Keratinocyte (primary cell): Measurements from ENCODE around the gene CLDN3. TPM values are rescaled to one million over a fixed set of nuclear protein-coding genes. Genes with fewer than 3 reads are reported as not detected.

Experiments used
- DNase-seq: peaks from one replicate; pipeline ENCODE4 v3.0.0-alpha.2; 2011; ENCODE audit warnings: low read depth, missing footprints, low spot score
- FAIRE-seq: peaks from 2 replicates; lab custom pipeline; 2011; peaks lifted over from hg19 to GRCh38; lab: Jason Lieb, UNC
- H2AFZ ChIP-seq: 2 replicates; pipeline ENCODE4 v1.6.0; 2012; ENCODE audit warnings: low read length, control low read depth, inconsistent platforms; ENCODE audit not compliant: control insufficient read depth
- H3K27ac ChIP-seq: 2 replicates; pipeline ENCODE4 v1.5.1; 2011; ENCODE audit warnings: low read length; ENCODE audit not compliant: control insufficient read depth, insufficient read depth
- H3K27me3 ChIP-seq: 3 replicates; pipeline ENCODE4 v1.6.0; 2011; ENCODE audit warnings: low read length; ENCODE audit not compliant: control insufficient read depth, insufficient read depth; ENCODE audit errors: extremely low read depth
- H3K36me3 ChIP-seq, 2 experiments: 2 replicates in 1 of 2; 3 replicates in 1 of 2; pipeline ENCODE4 v1.5.1; 2011; ENCODE audit warnings: low read length in 2 of 2, mild to moderate bottlenecking in 1 of 2; ENCODE audit not compliant: control insufficient read depth in 2 of 2, insufficient read depth in 2 of 2; ENCODE audit errors: extremely low read depth in 1 of 2
- H3K4me1 ChIP-seq: 3 replicates; pipeline ENCODE4 v1.5.1; 2011; ENCODE audit warnings: low read length; ENCODE audit not compliant: control insufficient read depth, insufficient read depth; ENCODE audit errors: extremely low read depth
- H3K4me2 ChIP-seq: 3 replicates; pipeline ENCODE4 v1.6.0; 2011; ENCODE audit warnings: low read depth, low read length; ENCODE audit not compliant: control insufficient read depth, insufficient read depth; ENCODE audit errors: extremely low read depth
- H3K4me3 ChIP-seq, 3 experiments: fragments of 200-600 bp in 1 of 3; sonication (generic) in 1 of 3; 2 replicates in 2 of 3; 3 replicates in 1 of 3; pipeline ENCODE4 v1.5.1; 2011 to 2016; ENCODE audit warnings: low read length in 3 of 3, mild to moderate bottlenecking in 3 of 3, control low read depth in 2 of 3, inconsistent platforms in 1 of 3, low read depth in 1 of 3, mixed read lengths in 1 of 3, mixed run types in 1 of 3, moderate library complexity in 1 of 3; ENCODE audit not compliant: control insufficient read depth in 2 of 3, insufficient read depth in 2 of 3; ENCODE audit errors: extremely low read depth in 1 of 3
- H3K79me2 ChIP-seq: 2 replicates; pipeline ENCODE4 v1.6.0; 2012; ENCODE audit warnings: low read length; ENCODE audit not compliant: control insufficient read depth, insufficient read depth
- H3K9ac ChIP-seq: 3 replicates; pipeline ENCODE4 v1.6.0; 2011; ENCODE audit warnings: low read length; ENCODE audit not compliant: control insufficient read depth, insufficient read depth; ENCODE audit errors: extremely low read depth
- H3K9me1 ChIP-seq: 3 replicates; pipeline ENCODE4 v1.6.0; 2011; ENCODE audit warnings: low read length; ENCODE audit not compliant: control insufficient read depth, insufficient read depth; ENCODE audit errors: extremely low read depth
- H3K9me3 ChIP-seq: 2 replicates; pipeline ENCODE4 v1.5.1; 2012; ENCODE audit warnings: low read depth, low read length; ENCODE audit not compliant: control insufficient read depth
- H4K20me1 ChIP-seq: 3 replicates; pipeline ENCODE4 v1.6.0; 2011; ENCODE audit warnings: low read length; ENCODE audit not compliant: control insufficient read depth, insufficient read depth; ENCODE audit errors: extremely low read depth
- EZH2 ChIP-seq: IDR thresholded peaks from one replicate; pipeline ENCODE4 v1.6.1; 2012; ENCODE audit warnings: inconsistent platforms, mild to moderate bottlenecking, low read length, moderate library complexity
- dilution Hi-C: fragments of 300-500 bp; cut with MboI; formaldehyde crosslinking; loops from one replicate; pipeline ENCODE4 v1.7.0; 2020; ENCODE audit warnings: low sequenced_read_pairs; ENCODE audit not compliant: extremely low pct_ligation_motif_present
- polyA plus RNA-seq, 5 experiments: library from polyadenylated mRNA; depleted of rRNA in 3 of 5; stranded (reverse) in 3 of 5; stranded (forward) in 1 of 5; unstranded in 1 of 5; fragments of >200 nt; gene quantifications; 1 replicate in 1 of 5; 2 replicates in 3 of 5; 3 replicates in 1 of 5; pipeline versions ENCODE4 v1.2.1 to v1.2.3, GENCODE V29; 2011 to 2012; ENCODE audit warnings: missing spikeins in 2 of 5, low read depth in 1 of 5, low replicate concordance in 1 of 5
- TF ChIP-seq, protein P1 (sequence below), 3 experiments: IDR thresholded peaks in 1 of 3; conservative IDR thresholded peaks in 1 of 3; optimal IDR thresholded peaks in 1 of 3; 2 replicates in 2 of 3; 3 replicates in 1 of 3; pipeline versions ENCODE3 to v1.5.1; 2011; ENCODE audit warnings: low read length in 3 of 3, mild to moderate bottlenecking in 3 of 3, moderate library complexity in 2 of 3, control low read depth in 1 of 3, inconsistent platforms in 1 of 3; ENCODE audit not compliant: insufficient read depth in 2 of 3; ENCODE audit errors: extremely low read depth in 1 of 3

CLDN3 gene
- polyA plus RNA-seq, 1 donor (not counting 4 experiments of a cell fraction or from before 2014, with no cell fraction given) = not detected

DNA sequence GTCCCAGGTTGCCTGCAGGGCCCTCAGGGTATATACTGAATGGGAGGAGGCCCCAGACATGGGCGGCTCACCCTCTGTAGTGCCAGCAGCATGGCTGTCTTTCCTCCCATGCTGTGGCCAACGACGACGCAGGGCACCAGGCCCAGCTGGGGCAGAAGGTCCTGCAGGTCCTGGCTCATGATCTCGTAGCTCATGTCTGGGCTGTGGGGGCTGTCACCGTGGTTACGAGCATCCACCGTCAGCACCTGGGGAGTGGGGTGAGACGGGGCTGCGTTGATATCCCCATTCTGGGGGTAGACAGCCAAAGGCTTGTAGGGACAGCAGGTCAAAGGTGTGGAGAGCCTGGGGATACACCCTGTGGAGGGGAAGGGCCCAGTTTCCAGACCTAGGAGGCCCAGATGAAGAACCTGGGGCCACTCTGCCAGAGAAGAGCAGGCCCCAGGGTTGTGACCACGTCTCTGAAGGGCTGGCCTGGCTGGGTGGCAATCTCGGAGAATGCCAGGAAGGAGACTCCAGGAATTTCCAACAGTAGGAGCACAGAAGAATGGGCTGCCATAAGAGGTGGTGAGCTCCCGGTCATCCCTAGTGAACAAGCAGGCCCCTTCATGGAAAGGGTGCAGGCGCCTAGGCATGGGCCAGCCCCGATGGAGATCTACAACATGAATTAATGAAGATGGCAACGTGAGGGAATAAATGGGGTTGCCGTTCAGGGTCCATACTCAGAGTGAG lies 32.4 kb downstream of the CLDN3 start:
- H3K9ac ChIP-seq = no peak overlapping the region
- H3K36me3 ChIP-seq = peaks cover 5 to 10% of the 10 kb centered on the region in 2 experiments
- peaks cover 12% of the 10 kb centered on the region for H3K4me1 ChIP-seq
- no peak overlapping the region for H3K27ac ChIP-seq
- no peak for TF ChIP-seq EZH2
- TF ChIP-seq, protein P1, sequence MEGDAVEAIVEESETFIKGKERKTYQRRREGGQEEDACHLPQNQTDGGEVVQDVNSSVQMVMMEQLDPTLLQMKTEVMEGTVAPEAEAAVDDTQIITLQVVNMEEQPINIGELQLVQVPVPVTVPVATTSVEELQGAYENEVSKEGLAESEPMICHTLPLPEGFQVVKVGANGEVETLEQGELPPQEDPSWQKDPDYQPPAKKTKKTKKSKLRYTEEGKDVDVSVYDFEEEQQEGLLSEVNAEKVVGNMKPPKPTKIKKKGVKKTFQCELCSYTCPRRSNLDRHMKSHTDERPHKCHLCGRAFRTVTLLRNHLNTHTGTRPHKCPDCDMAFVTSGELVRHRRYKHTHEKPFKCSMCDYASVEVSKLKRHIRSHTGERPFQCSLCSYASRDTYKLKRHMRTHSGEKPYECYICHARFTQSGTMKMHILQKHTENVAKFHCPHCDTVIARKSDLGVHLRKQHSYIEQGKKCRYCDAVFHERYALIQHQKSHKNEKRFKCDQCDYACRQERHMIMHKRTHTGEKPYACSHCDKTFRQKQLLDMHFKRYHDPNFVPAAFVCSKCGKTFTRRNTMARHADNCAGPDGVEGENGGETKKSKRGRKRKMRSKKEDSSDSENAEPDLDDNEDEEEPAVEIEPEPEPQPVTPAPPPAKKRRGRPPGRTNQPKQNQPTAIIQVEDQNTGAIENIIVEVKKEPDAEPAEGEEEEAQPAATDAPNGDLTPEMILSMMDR (optimal IDR thresholded peaks at IDR 0.05 in 1 of 3, IDR thresholded peaks at IDR 0.05 in 1 of 3, conservative IDR thresholded peaks at IDR 0.05 in 1 of 3; ENCODE audit: extremely low read depth in 1 of 3, insufficient read depth in 2 of 3, low read length in 3 of 3) = no peak
- no peak overlapping the region for H2AFZ ChIP-seq
- no peak for FAIRE-seq
- H4K20me1 ChIP-seq = peaks cover 2% of the 10 kb centered on the region
- DNase-seq = no peak
- dilution Hi-C loops = no loop called here
- no peaks in the 10 kb centered on the region for H3K9me1 ChIP-seq
- H3K4me3 ChIP-seq = peak overlapping the region; percentile 76 to 82 (median 82)
- peak overlapping the region; percentile 74 for H3K4me2 ChIP-seq
- no peaks in the 10 kb centered on the region for H3K27me3 ChIP-seq
- peaks cover 6% of the 10 kb centered on the region for H3K79me2 ChIP-seq
- no peaks in the 10 kb centered on the region for H3K9me3 ChIP-seq

- no peak for FAIRE-seq
- Histone ChIP-seq H2AFZ (no peak overlapping the region), H3K9ac (no peak overlapping the region), H3K9me1 (no peaks in the 10 kb centered on the region), H3K27ac (no peak overlapping the region), H3K4me1 (peaks cover 11% of the 10 kb centered on the region), H3K4me2 (no peak overlapping the region), H3K36me3 (peaks cover 5 to 10% of the 10 kb centered on the region in 2 experiments), H3K4me3 (no peak overlapping the region), H3K27me3 (no peaks in the 10 kb centered on the region), H3K9me3 (no peaks in the 10 kb centered on the region), H3K79me2 (peaks cover 6% of the 10 kb centered on the region), H4K20me1 (peaks cover 2% of the 10 kb centered on the region)
- no peak for TF ChIP-seq EZH2
- TF ChIP-seq, protein P1 (optimal IDR thresholded peaks at IDR 0.05 in 1 of 3, IDR thresholded peaks at IDR 0.05 in 1 of 3, conservative IDR thresholded peaks at IDR 0.05 in 1 of 3; ENCODE audit: extremely low read depth in 1 of 3, insufficient read depth in 2 of 3, low read length in 3 of 3) = no peak
- no peak for DNase-seq
- dilution Hi-C loops = no loop called here
Observed at GRCh38 chr7:73736885-73737284, 33.2 kb downstream of the CLDN3 start.
